Stimulated activated CD8-positive, alpha-beta memory T cell treated with anti-CD3 and anti-CD28 coated beads, Interleukin-4, amount 100 ng/mL, for 4 hours (primary cell): ENCODE results near the gene ZNF787.
"Not testable (repeated sequence)": the region's sequence is repeated elsewhere in the genome, so short reads cannot be mapped to it uniquely, and the experiment has no call there.

ENCODE experiments used
- DNase-seq, 2 donors: peaks; one replicate each; pipeline ENCODE4 v3.0.0-alpha.2; 2020; ENCODE audit warnings: low read depth in 2 of 2, low spot score in 1 of 2

The ZNF787 gene

GRCh38 chr19:56121180-56122167 lies at the start of gene ZNF787:
Gene ZNF787 (minus strand): TSS chr19:56121295. CDS start chr19:56103217, 18,078 bp downstream.
- peak; percentile 90 to 94 for DNase-seq

GRCh38 chr19:56170261-56170660 lies 49.2 kb upstream of the ZNF787 start:
- no peak for DNase-seq

GRCh38 chr19:56167064-56167578 lies 46.0 kb upstream of the ZNF787 start:
- no peak for DNase-seq

GRCh38 chr19:56163097-56163496 lies 42.0 kb upstream of the ZNF787 start:
- no peak for DNase-seq

- no peak for DNase-seq
Observed at GRCh38 chr19:56162258-56162657, 41.2 kb upstream of the ZNF787 start.

- no peak for DNase-seq
Observed at GRCh38 chr19:56161534-56161933, 40.4 kb upstream of the ZNF787 start.

- no peak for DNase-seq
Observed at GRCh38 chr19:56159622-56160271, 38.7 kb upstream of the ZNF787 start.

GRCh38 chr19:56159009-56159559 lies 38.0 kb upstream of the ZNF787 start:
- DNase-seq, result no peak

GRCh38 chr19:56158170-56158757 lies 37.2 kb upstream of the ZNF787 start:
- DNase-seq, result no peak

- DNase-seq, result no peak
Observed at GRCh38 chr19:56156768-56157167, 35.7 kb upstream of the ZNF787 start.

- no peak for DNase-seq
Observed at GRCh38 chr19:56155124-56155687, 34.1 kb upstream of the ZNF787 start.

GRCh38 chr19:56153507-56153906 lies 32.4 kb upstream of the ZNF787 start:
- no peak for DNase-seq

GRCh38 chr19:56152644-56153043 lies 31.5 kb upstream of the ZNF787 start:
- no peak for DNase-seq

- no peak for DNase-seq
Observed at GRCh38 chr19:56150358-56150757, 29.3 kb upstream of the ZNF787 start.

GRCh38 chr19:56149656-56150038 lies 28.6 kb upstream of the ZNF787 start:
- DNase-seq, result no peak

- not testable (repeated sequence) for DNase-seq
Observed at GRCh38 chr19:56148955-56149655, 28.0 kb upstream of the ZNF787 start.

GRCh38 chr19:56148096-56148495 lies 27.0 kb upstream of the ZNF787 start:
- DNase-seq, result no peak

- DNase-seq, result no peak
Observed at GRCh38 chr19:56147307-56147706, 26.2 kb upstream of the ZNF787 start.

- DNase-seq, result no peak
Observed at GRCh38 chr19:56146904-56147303, 25.8 kb upstream of the ZNF787 start.

GRCh38 chr19:56145698-56146097 lies 24.6 kb upstream of the ZNF787 start:
- no peak for DNase-seq
